ENCODE results near the gene SPACDR.

Gene SPACDR

GRCh38 chr7:100428967-100429636, 35.0 kb downstream of the SPACDR start:
- DNase-seq (ENCODE audit: extremely low spot score) = peak; percentile 95
- ChIA-PET POLR2A (interaction anchor here (0.5 to 3.6 kb wide), 33 partner anchors 7 to 1861 kb away, joined by 3 to 43 read pairs (median 4); partner anchors contain the start of genes LAMTOR4, PPP1R35, SRRT and TRIM4), CTCF (interaction anchor here (0.7 to 1.9 kb wide), 3 partner anchors 14 to 298 kb away, joined by 3 to 8 read pairs (median 3); no protein-coding TSS in a partner anchor)
- TF ChIP-seq CTBP1 (IDR thresholded peaks at IDR 0.05; ENCODE audit: borderline replicate concordance) (no peak), SUZ12 (IDR thresholded peaks at IDR 0.05) (no peak), NFRKB (IDR thresholded peaks at IDR 0.05) (no peak), BHLHE40 (IDR thresholded peaks at IDR 0.05; ENCODE audit: borderline replicate concordance) (no peak; the same call in 1 of the 2 replicates), FOXK2 (IDR thresholded peaks at IDR 0.05) (no peak), SP1 (IDR thresholded peaks at IDR 0.05) (no peak), ELF4 (IDR thresholded peaks at IDR 0.05) (peak; percentile 45; the same call in 1 of the 2 replicates), FOXM1 (IDR thresholded peaks at IDR 0.05; ENCODE audit: borderline replicate concordance) (peak; percentile 64), L3MBTL2 (conservative IDR thresholded peaks at IDR 0.05) (peak; percentile 83), LEF1 (IDR thresholded peaks at IDR 0.05; ENCODE audit: borderline replicate concordance) (no peak), ARNT (IDR thresholded peaks at IDR 0.05) (no peak)

GRCh38 chr7:100428199-100428966, 35.7 kb downstream of the SPACDR start, which contains the start of gene ZCWPW1:
Gene ZCWPW1 (minus strand): TSS chr7:100428703. CDS start chr7:100420649, 8,054 bp downstream.
- ChIA-PET CTCF (interaction anchor here (1.5 to 1.9 kb wide), 2 partner anchors 21 to 298 kb away, joined by 3 to 8 read pairs; no protein-coding TSS in a partner anchor), POLR2A (interaction anchor here (0.5 to 3.6 kb wide), 24 partner anchors 8 to 446 kb away, joined by 3 to 43 read pairs (median 4); partner anchors contain the start of genes LAMTOR4, PPP1R35, SRRT and TSC22D4)
- TF ChIP-seq FOXM1 (IDR thresholded peaks at IDR 0.05; ENCODE audit: borderline replicate concordance) = peak; percentile 58; the same call in 1 of the 2 replicates
- TF ChIP-seq L3MBTL2 (conservative IDR thresholded peaks at IDR 0.05) = peak; percentile 100
- TF ChIP-seq ELF4 (IDR thresholded peaks at IDR 0.05) = peak; percentile 74
- TF ChIP-seq ARNT (IDR thresholded peaks at IDR 0.05) = 0 out of 2 replicates have a peak, but pooled peaks have one; percentile 8
- TF ChIP-seq BHLHE40 (IDR thresholded peaks at IDR 0.05; ENCODE audit: borderline replicate concordance) = no peak
- no peak for TF ChIP-seq HDGF (IDR thresholded peaks at IDR 0.05; ENCODE audit: borderline replicate concordance)
- DNase-seq (ENCODE audit: extremely low spot score) = peak; percentile 89

- POLR2A ChIA-PET = interaction anchor here (0.5 to 3.6 kb wide), 8 partner anchors 9 to 338 kb away, joined by 4 to 43 read pairs (median 13); partner anchors contain the start of gene PPP1R35
- TF ChIP-seq FOXK2 (IDR thresholded peaks at IDR 0.05) = no peak
- TF ChIP-seq FOXM1 (IDR thresholded peaks at IDR 0.05; ENCODE audit: borderline replicate concordance) = no peak
- TF ChIP-seq CTBP1 (IDR thresholded peaks at IDR 0.05; ENCODE audit: borderline replicate concordance) = no peak
- TF ChIP-seq LEF1 (IDR thresholded peaks at IDR 0.05; ENCODE audit: borderline replicate concordance) = no peak
- no peak for TF ChIP-seq HDGF (IDR thresholded peaks at IDR 0.05; ENCODE audit: borderline replicate concordance)
- no peak for TF ChIP-seq SUZ12 (IDR thresholded peaks at IDR 0.05)
- TF ChIP-seq L3MBTL2 (conservative IDR thresholded peaks at IDR 0.05) = no peak
- TF ChIP-seq ARNT (IDR thresholded peaks at IDR 0.05) = no peak
- TF ChIP-seq SP1 (IDR thresholded peaks at IDR 0.05) = no peak
- no peak for TF ChIP-seq NFRKB (IDR thresholded peaks at IDR 0.05)
- TF ChIP-seq FOXA1 (IDR thresholded peaks at IDR 0.05) = no peak
- CTCF ChIA-PET = interaction anchor here (1.5 to 1.9 kb wide), 2 partner anchors 20 to 297 kb away, joined by 3 to 8 read pairs; no protein-coding TSS in a partner anchor
- DNase-seq (ENCODE audit: extremely low spot score) = no peak
These were observed 36.3 kb downstream of the SPACDR start for GRCh38 chr7:100427762-100428198.

- CTCF ChIA-PET = no interaction called here
- no peak for TF ChIP-seq ARNT (IDR thresholded peaks at IDR 0.05)
- POLR2A ChIA-PET = no interaction called here
- no peak for DNase-seq (ENCODE audit: extremely low spot score)
These were observed 37.5 kb downstream of the SPACDR start for GRCh38 chr7:100426516-100426915.

GRCh38 chr7:100425347-100425746, 38.7 kb downstream of the SPACDR start:
- CTCF ChIA-PET = interaction anchor here (1.6 kb wide), 1 partner anchor 18 kb away, joined by 4 read pairs; no protein-coding TSS in a partner anchor
- DNase-seq (ENCODE audit: extremely low spot score) = no peak
- POLR2A ChIA-PET = no interaction called here
- TF ChIP-seq HDGF (IDR thresholded peaks at IDR 0.05; ENCODE audit: borderline replicate concordance) (no peak), LEF1 (IDR thresholded peaks at IDR 0.05; ENCODE audit: borderline replicate concordance) (no peak), BHLHE40 (IDR thresholded peaks at IDR 0.05; ENCODE audit: borderline replicate concordance) (no peak), ARNT (IDR thresholded peaks at IDR 0.05) (no peak), NFRKB (IDR thresholded peaks at IDR 0.05) (no peak), FOXK2 (IDR thresholded peaks at IDR 0.05) (no peak), CTBP1 (IDR thresholded peaks at IDR 0.05; ENCODE audit: borderline replicate concordance) (no peak), TARDBP (IDR thresholded peaks at IDR 0.05) (no peak), L3MBTL2 (conservative IDR thresholded peaks at IDR 0.05) (no peak), FOXM1 (IDR thresholded peaks at IDR 0.05; ENCODE audit: borderline replicate concordance) (no peak), ELF4 (IDR thresholded peaks at IDR 0.05) (no peak), SUZ12 (IDR thresholded peaks at IDR 0.05) (no peak), FOXA1 (IDR thresholded peaks at IDR 0.05) (no peak), PKNOX1 (IDR thresholded peaks at IDR 0.05) (no peak), ZNF384 (IDR thresholded peaks at IDR 0.05) (no peak)

DNA sequence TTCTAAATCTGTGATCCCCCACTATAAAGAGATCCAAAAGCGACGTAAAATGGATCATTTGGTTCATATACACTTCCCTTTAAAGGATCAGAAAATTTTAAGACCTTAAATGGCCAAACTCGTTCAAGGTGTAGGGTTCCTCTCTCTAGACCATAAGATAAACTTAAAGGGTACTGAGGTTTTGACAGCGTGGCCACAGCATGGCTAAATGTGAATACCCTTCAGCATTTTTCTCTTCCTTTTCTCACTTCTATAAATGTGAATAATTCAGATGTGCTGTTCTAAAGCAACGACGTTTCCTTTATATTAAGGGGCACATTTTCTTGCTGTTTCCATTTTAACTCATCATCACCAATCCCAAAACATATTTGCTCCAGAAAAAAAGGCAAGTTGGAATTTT, 40.7 kb downstream of the SPACDR start:
- TF ChIP-seq NFRKB (IDR thresholded peaks at IDR 0.05) = no peak
- DNase-seq (ENCODE audit: extremely low spot score) = no peak
- CTCF ChIA-PET = interaction anchor here (0.9 kb wide), 1 partner anchor 16 kb away, joined by 3 read pairs; no protein-coding TSS in a partner anchor
- POLR2A ChIA-PET = no interaction called here

All from HEK293T (cell line).